ENCODE results near the gene TKTL1. TPM values are rescaled to one million over a fixed set of nuclear protein-coding genes. Genes with fewer than 3 reads are reported as not detected.
A peak's percentile ranks its signal among the peaks of the same experiment; 100 is the strongest.

The TKTL1 gene
- total RNA-seq, 2 donors from 2014 or later, result 1.1 to 4.0 TPM

DNA sequence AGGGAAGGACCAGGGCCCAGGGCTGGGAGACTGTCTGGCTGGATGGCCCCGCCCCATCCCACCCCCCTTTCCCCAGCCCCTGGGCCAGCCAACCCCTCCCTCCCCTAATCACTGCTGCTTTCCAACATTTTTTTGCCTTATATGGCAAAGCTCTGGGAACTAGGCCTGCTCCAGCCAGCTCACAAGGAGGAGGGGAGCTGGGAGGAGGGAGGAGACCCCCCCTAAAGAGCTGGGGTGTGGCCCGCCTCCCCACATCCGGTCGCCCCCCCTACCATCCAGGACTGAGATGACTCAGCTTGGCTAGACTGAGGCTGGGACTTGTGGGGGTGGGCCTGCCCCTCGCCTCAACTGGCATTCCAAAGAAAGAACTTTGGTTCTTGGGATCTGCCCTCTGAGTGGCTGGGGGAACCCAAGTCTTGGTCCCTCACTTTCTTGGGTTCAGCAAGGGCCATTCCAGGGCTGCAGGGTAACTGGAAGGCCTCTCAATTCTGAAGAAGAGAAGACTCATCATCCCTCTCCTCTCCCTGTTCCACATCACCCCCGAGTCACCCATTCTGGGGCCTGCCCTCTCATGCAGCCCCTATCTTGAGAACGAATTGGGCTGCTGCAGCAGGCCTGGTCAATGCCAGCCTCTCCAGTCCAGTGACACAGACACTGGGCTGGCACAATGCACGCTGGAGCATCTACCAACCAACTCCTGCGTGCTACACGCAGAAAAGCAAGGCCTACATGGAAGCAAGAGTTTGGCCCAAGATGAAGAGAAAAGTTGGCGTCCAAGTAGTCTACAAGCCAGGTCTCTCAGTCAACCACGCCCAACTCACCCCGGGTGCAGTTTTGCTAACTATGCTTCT lies 74.1 kb downstream of the TKTL1 start:
- Histone ChIP-seq H3K36me3 (peaks cover 55% of the 10 kb centered on the region), H3K4me3 (peak overlapping the region; percentile 74 to 78)

GRCh38 chrX:154370300-154371016 lies 74.9 kb downstream of the TKTL1 start:
- peaks cover 47% of the 10 kb centered on the region for H3K36me3 ChIP-seq

More for the DNA sequence above, 74.1 kb downstream of the TKTL1 start:
- H3K9me3 ChIP-seq, result no peaks in the 10 kb centered on the region
- peak; percentile 87 for DNase-seq (ENCODE audit: low spot score)
- peaks cover 0 to 52% of the 10 kb centered on the region in 2 donors for H3K4me1 ChIP-seq
- no peaks in the 10 kb centered on the region for H3K27me3 ChIP-seq
- TF ChIP-seq CTCF (IDR thresholded peaks at IDR 0.05), result no peak
- H3K27ac ChIP-seq, result peak overlapping the region; percentile 84 to 96

GRCh38 chrX:154371017-154371788 lies 75.6 kb downstream of the TKTL1 start:
- peak overlapping the region; percentile 74 to 78 for H3K4me3 ChIP-seq
- H3K36me3 ChIP-seq, result peaks cover 39% of the 10 kb centered on the region
- H3K27ac ChIP-seq, result peak overlapping the region; percentile 84 to 96
- no peak for TF ChIP-seq CTCF (IDR thresholded peaks at IDR 0.05)
- H3K27me3 ChIP-seq, result no peaks in the 10 kb centered on the region
- no peaks in the 10 kb centered on the region for H3K9me3 ChIP-seq
- peak; percentile 97 for DNase-seq (ENCODE audit: low spot score)
- H3K4me1 ChIP-seq, result peaks cover 0 to 48% of the 10 kb centered on the region in 2 donors

More at GRCh38 chrX:154370300-154371016, 74.9 kb downstream of the TKTL1 start:
- Histone ChIP-seq H3K27ac (peak overlapping the region; percentile 84 to 96), H3K9me3 (no peaks in the 10 kb centered on the region), H3K27me3 (no peaks in the 10 kb centered on the region), H3K4me3 (peak overlapping the region; percentile 74 to 78), H3K4me1 (peaks cover 0 to 52% of the 10 kb centered on the region in 2 donors)
- no peak for DNase-seq (ENCODE audit: low spot score)
- TF ChIP-seq CTCF (IDR thresholded peaks at IDR 0.05), result no peak

DNA sequence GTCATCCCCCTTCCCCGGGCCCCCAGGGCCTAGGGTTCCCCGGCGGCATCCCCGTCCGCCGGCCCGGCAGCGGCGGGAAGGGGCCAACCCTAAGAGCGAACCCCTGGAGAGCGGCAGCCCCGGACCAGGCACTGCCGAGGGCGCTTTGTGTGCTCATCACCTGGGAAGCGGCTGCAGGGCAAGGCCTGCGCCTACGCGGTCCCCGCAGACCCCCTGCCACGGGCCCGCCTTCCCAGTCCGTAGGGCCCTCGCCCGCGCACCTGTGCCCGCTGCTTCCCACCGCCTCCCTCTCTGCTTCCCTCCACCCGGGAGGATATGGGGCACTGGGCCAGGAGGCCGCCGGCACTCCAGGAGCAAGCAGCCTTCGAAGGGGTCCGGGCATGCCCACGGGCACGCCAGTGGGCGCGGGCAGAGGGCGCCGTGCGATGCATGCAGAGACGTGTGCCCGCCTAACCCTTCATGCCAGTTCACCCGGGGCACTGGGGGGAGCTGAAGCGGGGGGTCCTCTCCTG lies 76.2 kb downstream of the TKTL1 start:
- no peak for TF ChIP-seq CTCF (IDR thresholded peaks at IDR 0.05)
- Histone ChIP-seq H3K27ac (peak overlapping the region; percentile 84 to 96), H3K9me3 (no peaks in the 10 kb centered on the region), H3K27me3 (no peaks in the 10 kb centered on the region), H3K4me1 (peaks cover 0 to 41% of the 10 kb centered on the region in 2 donors), H3K36me3 (peaks cover 33% of the 10 kb centered on the region), H3K4me3 (peak overlapping the region; percentile 74 to 78)
- no peak for DNase-seq (ENCODE audit: low spot score)

GRCh38 chrX:154372612-154373022 lies 77.0 kb downstream of the TKTL1 start:
- Histone ChIP-seq H3K4me3 (peak overlapping the region; percentile 74 to 78), H3K9me3 (no peaks in the 10 kb centered on the region), H3K27me3 (no peaks in the 10 kb centered on the region), H3K36me3 (peaks cover 25% of the 10 kb centered on the region), H3K4me1 (peaks cover 0 to 35% of the 10 kb centered on the region in 2 donors), H3K27ac (peak overlapping the region; percentile 84 to 96)
- no peak for DNase-seq (ENCODE audit: low spot score)
- TF ChIP-seq CTCF (IDR thresholded peaks at IDR 0.05), result no peak
